H1 (cell line): Measurements from ENCODE around the gene IGFALS. TPM values are rescaled to one million over a fixed set of nuclear protein-coding genes. Genes with fewer than 3 reads are reported as not detected.

Source experiments
- BACH1 ChIP-seq: IDR thresholded peaks from 2 replicates; pipeline ENCODE4 v1.6.1; 2012; ENCODE audit warnings: low read length, improper control_type of control experiment
- BCL11A ChIP-seq, 2 experiments: IDR thresholded peaks; one replicate each; pipeline ENCODE4 v1.6.1; 2011; ENCODE audit warnings: low read depth in 2 of 2, low read length in 2 of 2, mild to moderate bottlenecking in 2 of 2
- CHD1 ChIP-seq: IDR thresholded peaks from 2 replicates; pipeline ENCODE4 v1.6.1; 2012; ENCODE audit warnings: low read depth, low read length, improper control_type of control experiment
- SIRT6 ChIP-seq: IDR thresholded peaks from one replicate; pipeline ENCODE4 v1.7.1; 2012; ENCODE audit warnings: low read length, inconsistent platforms
- SP4 ChIP-seq: IDR thresholded peaks from 2 replicates; pipeline ENCODE4 v1.6.1; 2012; ENCODE audit warnings: low read length, inconsistent platforms
- polyA plus RNA-seq, 7 experiments: library from polyadenylated mRNA; depleted of rRNA in 3 of 7; stranded (reverse) in 5 of 7; unstranded in 2 of 7; fragments of >200 nt in 5 of 7; fragments of 200-250 nt in 2 of 7; gene quantifications; 1 replicate in 5 of 7; 2 replicates in 1 of 7; 4 replicates in 1 of 7; pipeline versions ENCODE4 v1.2.1 to v1.2.3, GENCODE V29; 2011 to 2013; ENCODE audit warnings: missing spikeins in 2 of 7, mixed read lengths in 2 of 7
- total RNA-seq: library from RNA; stranded (reverse); fragmentation: NEBNext Ultra II Directional; extraction: Animal tissue kit (Norgen Biotek cat#: 25700); gene quantifications from 2 replicates; pipeline ENCODE4 v1.2.1, GENCODE V29; 2021
- TF ChIP-seq, protein P1 (sequence below): fragments of 300-600 bp; sonication (generic); IDR thresholded peaks from 2 replicates; pipeline ENCODE4 v1.7.1; 2012; ENCODE audit warnings: low read length, moderate library complexity, mild to moderate bottlenecking, inconsistent platforms; ENCODE audit not compliant: insufficient replicate concordance
- TF ChIP-seq, protein P2 (sequence below): IDR thresholded peaks from 2 replicates; pipeline ENCODE4 v1.6.1; 2012; ENCODE audit warnings: low read length, inconsistent platforms
- TF ChIP-seq, protein P3 (sequence below): IDR thresholded peaks from 2 replicates; pipeline ENCODE4 v1.6.1; 2012; ENCODE audit warnings: inconsistent platforms

Gene IGFALS
- total and polyA plus RNA-seq, 2 of the 8 experiments (the other 6 are each of a cell fraction or from before 2014, with no cell fraction given): not detected

DNA sequence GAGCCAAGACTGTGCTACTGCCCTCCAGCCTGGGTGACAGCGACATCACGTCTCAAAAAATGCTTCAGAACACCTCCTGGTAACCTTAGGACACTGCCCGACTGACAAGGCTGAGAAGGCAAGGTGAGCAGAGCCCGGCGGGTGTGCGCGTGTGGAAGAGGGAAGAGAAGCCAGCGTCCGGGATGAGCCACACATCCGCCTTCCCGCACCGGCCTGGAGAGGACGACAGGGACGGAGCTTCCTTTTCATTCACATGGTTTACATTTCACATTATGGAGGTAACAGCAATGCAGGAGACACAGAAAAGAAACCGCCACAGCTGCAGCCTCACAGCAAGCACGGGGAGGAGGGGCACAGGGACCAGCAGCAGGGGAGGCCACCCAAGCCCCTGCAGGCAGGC is 16.6 kb upstream of the IGFALS start (continued):
- TF ChIP-seq, protein P1, sequence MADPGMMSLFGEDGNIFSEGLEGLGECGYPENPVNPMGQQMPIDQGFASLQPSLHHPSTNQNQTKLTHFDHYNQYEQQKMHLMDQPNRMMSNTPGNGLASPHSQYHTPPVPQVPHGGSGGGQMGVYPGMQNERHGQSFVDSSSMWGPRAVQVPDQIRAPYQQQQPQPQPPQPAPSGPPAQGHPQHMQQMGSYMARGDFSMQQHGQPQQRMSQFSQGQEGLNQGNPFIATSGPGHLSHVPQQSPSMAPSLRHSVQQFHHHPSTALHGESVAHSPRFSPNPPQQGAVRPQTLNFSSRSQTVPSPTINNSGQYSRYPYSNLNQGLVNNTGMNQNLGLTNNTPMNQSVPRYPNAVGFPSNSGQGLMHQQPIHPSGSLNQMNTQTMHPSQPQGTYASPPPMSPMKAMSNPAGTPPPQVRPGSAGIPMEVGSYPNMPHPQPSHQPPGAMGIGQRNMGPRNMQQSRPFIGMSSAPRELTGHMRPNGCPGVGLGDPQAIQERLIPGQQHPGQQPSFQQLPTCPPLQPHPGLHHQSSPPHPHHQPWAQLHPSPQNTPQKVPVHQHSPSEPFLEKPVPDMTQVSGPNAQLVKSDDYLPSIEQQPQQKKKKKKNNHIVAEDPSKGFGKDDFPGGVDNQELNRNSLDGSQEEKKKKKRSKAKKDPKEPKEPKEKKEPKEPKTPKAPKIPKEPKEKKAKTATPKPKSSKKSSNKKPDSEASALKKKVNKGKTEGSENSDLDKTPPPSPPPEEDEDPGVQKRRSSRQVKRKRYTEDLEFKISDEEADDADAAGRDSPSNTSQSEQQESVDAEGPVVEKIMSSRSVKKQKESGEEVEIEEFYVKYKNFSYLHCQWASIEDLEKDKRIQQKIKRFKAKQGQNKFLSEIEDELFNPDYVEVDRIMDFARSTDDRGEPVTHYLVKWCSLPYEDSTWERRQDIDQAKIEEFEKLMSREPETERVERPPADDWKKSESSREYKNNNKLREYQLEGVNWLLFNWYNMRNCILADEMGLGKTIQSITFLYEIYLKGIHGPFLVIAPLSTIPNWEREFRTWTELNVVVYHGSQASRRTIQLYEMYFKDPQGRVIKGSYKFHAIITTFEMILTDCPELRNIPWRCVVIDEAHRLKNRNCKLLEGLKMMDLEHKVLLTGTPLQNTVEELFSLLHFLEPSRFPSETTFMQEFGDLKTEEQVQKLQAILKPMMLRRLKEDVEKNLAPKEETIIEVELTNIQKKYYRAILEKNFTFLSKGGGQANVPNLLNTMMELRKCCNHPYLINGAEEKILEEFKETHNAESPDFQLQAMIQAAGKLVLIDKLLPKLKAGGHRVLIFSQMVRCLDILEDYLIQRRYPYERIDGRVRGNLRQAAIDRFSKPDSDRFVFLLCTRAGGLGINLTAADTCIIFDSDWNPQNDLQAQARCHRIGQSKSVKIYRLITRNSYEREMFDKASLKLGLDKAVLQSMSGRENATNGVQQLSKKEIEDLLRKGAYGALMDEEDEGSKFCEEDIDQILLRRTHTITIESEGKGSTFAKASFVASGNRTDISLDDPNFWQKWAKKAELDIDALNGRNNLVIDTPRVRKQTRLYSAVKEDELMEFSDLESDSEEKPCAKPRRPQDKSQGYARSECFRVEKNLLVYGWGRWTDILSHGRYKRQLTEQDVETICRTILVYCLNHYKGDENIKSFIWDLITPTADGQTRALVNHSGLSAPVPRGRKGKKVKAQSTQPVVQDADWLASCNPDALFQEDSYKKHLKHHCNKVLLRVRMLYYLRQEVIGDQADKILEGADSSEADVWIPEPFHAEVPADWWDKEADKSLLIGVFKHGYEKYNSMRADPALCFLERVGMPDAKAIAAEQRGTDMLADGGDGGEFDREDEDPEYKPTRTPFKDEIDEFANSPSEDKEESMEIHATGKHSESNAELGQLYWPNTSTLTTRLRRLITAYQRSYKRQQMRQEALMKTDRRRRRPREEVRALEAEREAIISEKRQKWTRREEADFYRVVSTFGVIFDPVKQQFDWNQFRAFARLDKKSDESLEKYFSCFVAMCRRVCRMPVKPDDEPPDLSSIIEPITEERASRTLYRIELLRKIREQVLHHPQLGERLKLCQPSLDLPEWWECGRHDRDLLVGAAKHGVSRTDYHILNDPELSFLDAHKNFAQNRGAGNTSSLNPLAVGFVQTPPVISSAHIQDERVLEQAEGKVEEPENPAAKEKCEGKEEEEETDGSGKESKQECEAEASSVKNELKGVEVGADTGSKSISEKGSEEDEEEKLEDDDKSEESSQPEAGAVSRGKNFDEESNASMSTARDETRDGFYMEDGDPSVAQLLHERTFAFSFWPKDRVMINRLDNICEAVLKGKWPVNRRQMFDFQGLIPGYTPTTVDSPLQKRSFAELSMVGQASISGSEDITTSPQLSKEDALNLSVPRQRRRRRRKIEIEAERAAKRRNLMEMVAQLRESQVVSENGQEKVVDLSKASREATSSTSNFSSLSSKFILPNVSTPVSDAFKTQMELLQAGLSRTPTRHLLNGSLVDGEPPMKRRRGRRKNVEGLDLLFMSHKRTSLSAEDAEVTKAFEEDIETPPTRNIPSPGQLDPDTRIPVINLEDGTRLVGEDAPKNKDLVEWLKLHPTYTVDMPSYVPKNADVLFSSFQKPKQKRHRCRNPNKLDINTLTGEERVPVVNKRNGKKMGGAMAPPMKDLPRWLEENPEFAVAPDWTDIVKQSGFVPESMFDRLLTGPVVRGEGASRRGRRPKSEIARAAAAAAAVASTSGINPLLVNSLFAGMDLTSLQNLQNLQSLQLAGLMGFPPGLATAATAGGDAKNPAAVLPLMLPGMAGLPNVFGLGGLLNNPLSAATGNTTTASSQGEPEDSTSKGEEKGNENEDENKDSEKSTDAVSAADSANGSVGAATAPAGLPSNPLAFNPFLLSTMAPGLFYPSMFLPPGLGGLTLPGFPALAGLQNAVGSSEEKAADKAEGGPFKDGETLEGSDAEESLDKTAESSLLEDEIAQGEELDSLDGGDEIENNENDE: no peak
- TF ChIP-seq SIRT6 (no peak), BACH1 (no peak), SP4 (no peak), BCL11A (IDR thresholded peaks at IDR 0.05; ENCODE audit: low read depth in 2 of 2, low read length in 2 of 2) (no peak), CHD1 (no peak)
- TF ChIP-seq, protein P2, sequence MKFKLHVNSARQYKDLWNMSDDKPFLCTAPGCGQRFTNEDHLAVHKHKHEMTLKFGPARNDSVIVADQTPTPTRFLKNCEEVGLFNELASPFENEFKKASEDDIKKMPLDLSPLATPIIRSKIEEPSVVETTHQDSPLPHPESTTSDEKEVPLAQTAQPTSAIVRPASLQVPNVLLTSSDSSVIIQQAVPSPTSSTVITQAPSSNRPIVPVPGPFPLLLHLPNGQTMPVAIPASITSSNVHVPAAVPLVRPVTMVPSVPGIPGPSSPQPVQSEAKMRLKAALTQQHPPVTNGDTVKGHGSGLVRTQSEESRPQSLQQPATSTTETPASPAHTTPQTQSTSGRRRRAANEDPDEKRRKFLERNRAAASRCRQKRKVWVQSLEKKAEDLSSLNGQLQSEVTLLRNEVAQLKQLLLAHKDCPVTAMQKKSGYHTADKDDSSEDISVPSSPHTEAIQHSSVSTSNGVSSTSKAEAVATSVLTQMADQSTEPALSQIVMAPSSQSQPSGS: no peak
- TF ChIP-seq, protein P3, sequence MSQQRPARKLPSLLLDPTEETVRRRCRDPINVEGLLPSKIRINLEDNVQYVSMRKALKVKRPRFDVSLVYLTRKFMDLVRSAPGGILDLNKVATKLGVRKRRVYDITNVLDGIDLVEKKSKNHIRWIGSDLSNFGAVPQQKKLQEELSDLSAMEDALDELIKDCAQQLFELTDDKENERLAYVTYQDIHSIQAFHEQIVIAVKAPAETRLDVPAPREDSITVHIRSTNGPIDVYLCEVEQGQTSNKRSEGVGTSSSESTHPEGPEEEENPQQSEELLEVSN: no peak
